ENCODE results near the gene DNAJC7.

Gene DNAJC7

GRCh38 chr17:42040818-42041217 is 23.6 kb upstream of the DNAJC7 start:
- H3K4me3 ChIP-seq (ENCODE audit: low read depth, low read length) = no peak overlapping the region
- H3K27ac ChIP-seq (ENCODE audit: low read depth, low read length) = no peak overlapping the region
- no peaks in the 10 kb centered on the region for H3K36me3 ChIP-seq (ENCODE audit: control insufficient read depth, insufficient read depth, low read length)
- peaks cover 18% of the 10 kb centered on the region for H3K4me1 ChIP-seq (ENCODE audit: control insufficient read depth, insufficient read depth, low read length)
- H3K9me3 ChIP-seq (ENCODE audit: control insufficient read depth, insufficient read depth, low read depth, low read length) = no peaks in the 10 kb centered on the region
- no peaks in the 10 kb centered on the region for H3K27me3 ChIP-seq (ENCODE audit: control insufficient read depth, insufficient read depth, low read length)
- no peak overlapping the region for H3K9ac ChIP-seq (ENCODE audit: low read length)

GRCh38 chr17:42039794-42040763 is 22.8 kb upstream of the DNAJC7 start:
- H3K27ac ChIP-seq (ENCODE audit: low read depth, low read length) = no peak overlapping the region
- no peaks in the 10 kb centered on the region for H3K27me3 ChIP-seq (ENCODE audit: control insufficient read depth, insufficient read depth, low read length)
- H3K4me3 ChIP-seq (ENCODE audit: low read depth, low read length) = no peak overlapping the region
- H3K9me3 ChIP-seq (ENCODE audit: control insufficient read depth, insufficient read depth, low read depth, low read length) = no peaks in the 10 kb centered on the region
- no peaks in the 10 kb centered on the region for H3K36me3 ChIP-seq (ENCODE audit: control insufficient read depth, insufficient read depth, low read length)
- peaks cover 18% of the 10 kb centered on the region for H3K4me1 ChIP-seq (ENCODE audit: control insufficient read depth, insufficient read depth, low read length)
- H3K9ac ChIP-seq (ENCODE audit: low read length) = no peak overlapping the region

GRCh38 chr17:42038221-42038973 is 21.2 kb upstream of the DNAJC7 start:
- Histone ChIP-seq H3K4me3 (ENCODE audit: low read depth, low read length) (no peak overlapping the region), H3K9ac (ENCODE audit: low read length) (no peak overlapping the region), H3K36me3 (ENCODE audit: control insufficient read depth, insufficient read depth, low read length) (no peaks in the 10 kb centered on the region), H3K4me1 (ENCODE audit: control insufficient read depth, insufficient read depth, low read length) (peaks cover 18% of the 10 kb centered on the region), H3K27me3 (ENCODE audit: control insufficient read depth, insufficient read depth, low read length) (no peaks in the 10 kb centered on the region), H3K27ac (ENCODE audit: low read depth, low read length) (no peak overlapping the region), H3K9me3 (ENCODE audit: control insufficient read depth, insufficient read depth, low read depth, low read length) (no peaks in the 10 kb centered on the region)

- Histone ChIP-seq H3K4me1 (ENCODE audit: control insufficient read depth, insufficient read depth, low read length) (peaks cover 14% of the 10 kb centered on the region), H3K9ac (ENCODE audit: low read length) (no peak overlapping the region), H3K4me3 (ENCODE audit: low read depth, low read length) (no peak overlapping the region), H3K27me3 (ENCODE audit: control insufficient read depth, insufficient read depth, low read length) (no peaks in the 10 kb centered on the region), H3K36me3 (ENCODE audit: control insufficient read depth, insufficient read depth, low read length) (no peaks in the 10 kb centered on the region), H3K9me3 (ENCODE audit: control insufficient read depth, insufficient read depth, low read depth, low read length) (no peaks in the 10 kb centered on the region), H3K27ac (ENCODE audit: low read depth, low read length) (no peak overlapping the region)
Observed at GRCh38 chr17:42034059-42034458, 16.8 kb upstream of the DNAJC7 start.

- H3K9ac ChIP-seq (ENCODE audit: low read length) = no peak overlapping the region
Observed at GRCh38 chr17:42031584-42031983, 14.3 kb upstream of the DNAJC7 start.

GRCh38 chr17:42028791-42029127 is 11.5 kb upstream of the DNAJC7 start:
- Histone ChIP-seq H3K9me3 (ENCODE audit: control insufficient read depth, insufficient read depth, low read depth, low read length) (no peaks in the 10 kb centered on the region), H3K27ac (ENCODE audit: low read depth, low read length) (no peak overlapping the region), H3K4me3 (ENCODE audit: low read depth, low read length) (no peak overlapping the region), H3K36me3 (ENCODE audit: control insufficient read depth, insufficient read depth, low read length) (peaks cover 10% of the 10 kb centered on the region), H3K27me3 (ENCODE audit: control insufficient read depth, insufficient read depth, low read length) (no peaks in the 10 kb centered on the region), H3K9ac (ENCODE audit: low read length) (no peak overlapping the region), H3K4me1 (ENCODE audit: control insufficient read depth, insufficient read depth, low read length) (peaks cover 26% of the 10 kb centered on the region)

More at GRCh38 chr17:42031584-42031983, 14.3 kb upstream of the DNAJC7 start:
- Histone ChIP-seq H3K27ac (ENCODE audit: low read depth, low read length) (no peak overlapping the region), H3K36me3 (ENCODE audit: control insufficient read depth, insufficient read depth, low read length) (no peaks in the 10 kb centered on the region), H3K27me3 (ENCODE audit: control insufficient read depth, insufficient read depth, low read length) (no peaks in the 10 kb centered on the region), H3K4me3 (ENCODE audit: low read depth, low read length) (no peak overlapping the region), H3K4me1 (ENCODE audit: control insufficient read depth, insufficient read depth, low read length) (peaks cover 20% of the 10 kb centered on the region), H3K9me3 (ENCODE audit: control insufficient read depth, insufficient read depth, low read depth, low read length) (no peaks in the 10 kb centered on the region)

GRCh38 chr17:42027961-42028790 is 10.9 kb upstream of the DNAJC7 start:
- H3K4me3 ChIP-seq (ENCODE audit: low read depth, low read length) = peak overlapping the region; percentile 17; the same call in 1 of the 2 replicates
- H3K9me3 ChIP-seq (ENCODE audit: control insufficient read depth, insufficient read depth, low read depth, low read length) = no peaks in the 10 kb centered on the region
- peaks cover 16% of the 10 kb centered on the region for H3K36me3 ChIP-seq (ENCODE audit: control insufficient read depth, insufficient read depth, low read length)
- peaks cover 26% of the 10 kb centered on the region for H3K4me1 ChIP-seq (ENCODE audit: control insufficient read depth, insufficient read depth, low read length)
- no peaks in the 10 kb centered on the region for H3K27me3 ChIP-seq (ENCODE audit: control insufficient read depth, insufficient read depth, low read length)
- H3K27ac ChIP-seq (ENCODE audit: low read depth, low read length) = no peak overlapping the region
- peak overlapping the region; percentile 18 for H3K9ac ChIP-seq (ENCODE audit: low read length)

GRCh38 chr17:42027590-42027889 is 10.3 kb upstream of the DNAJC7 start:
- Histone ChIP-seq H3K9ac (ENCODE audit: low read length) (peak overlapping the region; percentile 18), H3K9me3 (ENCODE audit: control insufficient read depth, insufficient read depth, low read depth, low read length) (no peaks in the 10 kb centered on the region), H3K4me1 (ENCODE audit: control insufficient read depth, insufficient read depth, low read length) (peaks cover 26% of the 10 kb centered on the region), H3K27ac (ENCODE audit: low read depth, low read length) (no peak overlapping the region), H3K4me3 (ENCODE audit: low read depth, low read length) (no peak overlapping the region), H3K27me3 (ENCODE audit: control insufficient read depth, insufficient read depth, low read length) (no peaks in the 10 kb centered on the region), H3K36me3 (ENCODE audit: control insufficient read depth, insufficient read depth, low read length) (peaks cover 22% of the 10 kb centered on the region)

- Histone ChIP-seq H3K36me3 (ENCODE audit: control insufficient read depth, insufficient read depth, low read length) (peaks cover 27% of the 10 kb centered on the region), H3K4me3 (ENCODE audit: low read depth, low read length) (no peak overlapping the region), H3K9ac (ENCODE audit: low read length) (no peak overlapping the region), H3K27ac (ENCODE audit: low read depth, low read length) (no peak overlapping the region), H3K9me3 (ENCODE audit: control insufficient read depth, insufficient read depth, low read depth, low read length) (no peaks in the 10 kb centered on the region), H3K27me3 (ENCODE audit: control insufficient read depth, insufficient read depth, low read length) (no peaks in the 10 kb centered on the region), H3K4me1 (ENCODE audit: control insufficient read depth, insufficient read depth, low read length) (peaks cover 26% of the 10 kb centered on the region)
Observed at GRCh38 chr17:42026857-42027589, 9.8 kb upstream of the DNAJC7 start.

GRCh38 chr17:42025936-42026335 is 8.7 kb upstream of the DNAJC7 start:
- Histone ChIP-seq H3K27ac (ENCODE audit: low read depth, low read length) (no peak overlapping the region), H3K9me3 (ENCODE audit: control insufficient read depth, insufficient read depth, low read depth, low read length) (no peaks in the 10 kb centered on the region), H3K36me3 (ENCODE audit: control insufficient read depth, insufficient read depth, low read length) (peaks cover 33% of the 10 kb centered on the region), H3K27me3 (ENCODE audit: control insufficient read depth, insufficient read depth, low read length) (no peaks in the 10 kb centered on the region), H3K4me3 (ENCODE audit: low read depth, low read length) (no peak overlapping the region), H3K4me1 (ENCODE audit: control insufficient read depth, insufficient read depth, low read length) (peaks cover 26% of the 10 kb centered on the region), H3K9ac (ENCODE audit: low read length) (no peak overlapping the region)

Data from HUES6 (cell line).